Smooth muscle cell (in vitro differentiated cells): ENCODE results near the gene MYLK2. TPM values are rescaled to one million over a fixed set of nuclear protein-coding genes. Genes with fewer than 3 reads are reported as not detected.

ENCODE experiments used
- DNase-seq: peaks from one replicate; lab custom pipeline; 2025; ENCODE audit not compliant: unreplicated experiment; lab: John Stamatoyannopoulos, UW
- H2AFZ ChIP-seq: fragments of 200-600 bp; sonication (generic); 2 replicates; pipeline ENCODE4 v1.6.0; 2016; ENCODE audit warnings: antibody characterized with exemption, low read depth, mild to moderate bottlenecking
- H3F3A ChIP-seq: fragments of 200-600 bp; sonication (generic); 2 replicates; pipeline ENCODE4 v1.6.0; 2017; ENCODE audit warnings: antibody characterized with exemption, low read depth
- H3K27ac ChIP-seq: fragments of 200-600 bp; sonication (generic); 2 replicates; pipeline ENCODE4 v1.5.1; 2016; ENCODE audit warnings: low read depth, mild to moderate bottlenecking
- H3K27me3 ChIP-seq: fragments of 200-600 bp; sonication (generic); 2 replicates; pipeline ENCODE4 v1.6.1; 2016; ENCODE audit warnings: low read depth, mild to moderate bottlenecking
- H3K36me3 ChIP-seq: fragments of 200-600 bp; sonication (generic); 2 replicates; pipeline ENCODE4 v1.5.1; 2016; ENCODE audit warnings: low read depth
- H3K4me1 ChIP-seq: fragments of 200-600 bp; sonication (generic); 2 replicates; pipeline ENCODE4 v1.5.1; 2016; ENCODE audit warnings: low read depth
- H3K4me2 ChIP-seq: fragments of 200-600 bp; sonication (generic); 2 replicates; pipeline ENCODE4 v1.6.0; 2016; ENCODE audit warnings: mild to moderate bottlenecking
- H3K4me3 ChIP-seq: fragments of 200-600 bp; sonication (generic); 2 replicates; pipeline ENCODE4 v1.5.1; 2016; ENCODE audit warnings: mild to moderate bottlenecking
- H3K79me2 ChIP-seq: fragments of 200-600 bp; sonication (generic); 2 replicates; pipeline ENCODE4 v1.6.0; 2016; ENCODE audit warnings: low read depth, mild to moderate bottlenecking
- H3K9ac ChIP-seq: fragments of 200-600 bp; sonication (generic); 2 replicates; pipeline ENCODE4 v1.6.0; 2016; ENCODE audit warnings: low read depth
- H3K9me3 ChIP-seq: fragments of 200-600 bp; sonication (generic); replicated peaks from 2 replicates; pipeline ENCODE4 v1.5.1; 2016; ENCODE audit warnings: low read depth
- H4K20me1 ChIP-seq: fragments of 200-600 bp; sonication (generic); 2 replicates; pipeline ENCODE4 v1.6.0; 2016; ENCODE audit warnings: low read depth
- CTCF ChIP-seq: fragments of 200-600 bp; sonication (generic); IDR thresholded peaks from 2 replicates; pipeline ENCODE4 v1.5.1; 2017; ENCODE audit warnings: borderline replicate concordance, mild to moderate bottlenecking, antibody characterized with exemption; ENCODE audit not compliant: insufficient read depth, poor library complexity, severe bottlenecking
- WGBS: methylation state at CpG from one replicate; pipeline ENCODE4 v1.1.7; 2016; ENCODE audit warnings: low lambda C conversion rate; 5-methylcytosine and 5-hydroxymethylcytosine counted together
- polyA plus RNA-seq: library from polyadenylated mRNA; unstranded; fragments of >200 nt; fragmentation: Nextera tagmentation; extraction: Ambion mirVana; gene quantifications from 2 replicates; pipeline ENCODE4 v1.2.1, GENCODE V29; 2016
- total RNA-seq: library from RNA; depleted of rRNA; stranded (reverse); fragments of >200 nt; gene quantifications from 2 replicates; pipeline ENCODE4 v1.2.3, GENCODE V29; 2014

MYLK2 gene
- total RNA-seq (0.09 and 0.54 TPM in 2 replicates), polyA plus RNA-seq (0.22 TPM in 1 of 2 replicates, not detected in the other)

GRCh38 chr20:31819083-31819784 is at the start of gene MYLK2:
Gene MYLK2, plus strand, starts transcription at chr20:31819356. Its CDS starts 225 bp downstream, at chr20:31819581.
- H3K9me3 ChIP-seq, result no peaks in the 10 kb centered on the region
- no peak within 1 kb of the TSS for H3K9ac ChIP-seq
- no peak for TF ChIP-seq CTCF
- WGBS, result 87% methylated on average over 16 of the region's 16 CpGs
- H3K4me2 ChIP-seq, result no peak within 1 kb of the TSS
- H3F3A ChIP-seq, result no peaks in the 10 kb centered on the region
- H3K27ac ChIP-seq, result no peak within 1 kb of the TSS
- H3K36me3 ChIP-seq, result no peaks in the 10 kb centered on the region
- DNase-seq, result no peak
- no peaks in the 10 kb centered on the region for H4K20me1 ChIP-seq
- H2AFZ ChIP-seq, result no peak within 1 kb of the TSS
- H3K79me2 ChIP-seq, result no peaks in the 10 kb centered on the region
- H3K4me1 ChIP-seq, result no peaks in the 10 kb centered on the region
- no peaks in the 10 kb centered on the region for H3K27me3 ChIP-seq
- H3K4me3 ChIP-seq, result no peak within 1 kb of the TSS

- Histone ChIP-seq H3K4me1 (no peaks in the 10 kb centered on the region), H4K20me1 (no peaks in the 10 kb centered on the region), H3K4me2 (no peak overlapping the region), H2AFZ (no peak overlapping the region), H3K27me3 (no peaks in the 10 kb centered on the region), H3K27ac (no peak overlapping the region), H3K9ac (no peak overlapping the region), H3K4me3 (no peak overlapping the region), H3K9me3 (no peaks in the 10 kb centered on the region), H3K36me3 (peaks cover 4% of the 10 kb centered on the region), H3K79me2 (no peaks in the 10 kb centered on the region), H3F3A (no peaks in the 10 kb centered on the region)
- no peak for TF ChIP-seq CTCF
- WGBS, result over 99% methylated on average over 5 of the region's 5 CpGs
- DNase-seq, result no peak
These were observed 49.5 kb upstream of the MYLK2 start for GRCh38 chr20:31769681-31770080.

- no peak overlapping the region for H3K4me2 ChIP-seq
- no peak overlapping the region for H3K27ac ChIP-seq
These were observed 48.9 kb upstream of the MYLK2 start for GRCh38 chr20:31770243-31770642.

More at GRCh38 chr20:31770243-31770642, 48.9 kb upstream of the MYLK2 start:
- Histone ChIP-seq H3K27me3 (no peaks in the 10 kb centered on the region), H3K79me2 (no peaks in the 10 kb centered on the region), H3K36me3 (peaks cover 4% of the 10 kb centered on the region), H3F3A (no peaks in the 10 kb centered on the region), H3K9ac (no peak overlapping the region), H4K20me1 (no peaks in the 10 kb centered on the region), H3K4me3 (no peak overlapping the region), H2AFZ (no peak overlapping the region), H3K4me1 (no peaks in the 10 kb centered on the region), H3K9me3 (no peaks in the 10 kb centered on the region)
- DNase-seq, result no peak
- 100% methylated on average over 1 of the region's 1 CpG for WGBS
- TF ChIP-seq CTCF, result no peak
